ENCODE data around the gene WDR33. TPM values are rescaled to one million over a fixed set of nuclear protein-coding genes. Genes with fewer than 3 reads are reported as not detected.
"Not testable (repeated sequence)": the region's sequence is repeated elsewhere in the genome, so short reads cannot be mapped to it uniquely, and the experiment has no call there.

Gene WDR33
- polyA plus RNA-seq, 3 donors = 49.5 to 55.7 (median 52.9) TPM

- not testable (repeated sequence) for DNase-seq
Measured at GRCh38 chr2:127770534-127770933, 40.4 kb downstream of the WDR33 start.

DNA sequence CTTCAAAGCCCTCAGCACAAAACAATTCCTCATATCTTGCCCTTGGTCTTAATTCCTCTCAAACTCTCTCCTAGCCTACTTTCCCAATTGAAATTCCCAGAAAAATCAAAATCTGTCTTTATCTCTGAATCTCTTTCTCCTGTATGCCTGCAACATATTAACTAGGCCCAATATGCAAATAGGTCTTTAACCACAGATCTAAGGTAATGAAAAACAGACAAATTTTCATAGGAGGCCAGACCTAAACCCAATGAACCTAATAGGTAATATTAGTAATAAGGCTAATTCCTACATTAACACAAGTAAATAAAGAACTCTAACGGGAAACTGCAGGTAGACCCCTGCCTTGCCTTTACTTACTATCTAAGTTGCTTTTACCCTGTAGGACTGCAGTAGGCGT lies 41.4 kb downstream of the WDR33 start:
- DNase-seq = no peak

DNA sequence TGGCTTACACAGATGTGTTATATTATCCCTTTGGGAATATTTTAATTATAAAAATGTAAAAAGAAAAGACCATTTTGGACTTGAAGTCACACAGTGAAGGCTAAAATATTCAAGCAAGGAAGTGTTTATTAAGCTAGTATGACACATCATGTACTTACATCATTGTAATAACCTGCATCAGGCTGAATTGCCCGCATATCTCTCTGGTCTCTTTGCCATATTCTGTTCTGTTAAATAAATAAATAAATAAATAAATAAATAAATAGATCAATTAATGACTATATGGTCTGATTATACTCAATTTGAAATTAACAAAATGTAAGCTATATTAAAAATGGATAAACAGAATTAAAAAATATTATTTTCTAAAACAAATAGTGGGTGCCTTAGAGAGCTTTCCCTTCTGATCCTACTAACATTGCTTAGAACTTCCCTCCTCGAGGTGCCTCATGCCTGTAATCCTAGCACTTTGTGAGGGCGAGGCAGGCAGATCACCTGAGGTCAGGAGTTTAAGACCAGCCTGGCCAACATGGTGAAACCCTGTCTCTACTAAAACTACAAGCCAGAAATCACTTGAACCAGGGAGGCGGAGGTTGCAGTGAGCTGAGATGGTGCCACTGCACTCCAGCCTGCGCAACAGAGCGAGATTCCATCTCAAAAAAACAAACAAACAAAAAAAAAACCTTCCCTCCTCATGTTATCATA lies 42.0 kb downstream of the WDR33 start:
- no peak for DNase-seq

DNA sequence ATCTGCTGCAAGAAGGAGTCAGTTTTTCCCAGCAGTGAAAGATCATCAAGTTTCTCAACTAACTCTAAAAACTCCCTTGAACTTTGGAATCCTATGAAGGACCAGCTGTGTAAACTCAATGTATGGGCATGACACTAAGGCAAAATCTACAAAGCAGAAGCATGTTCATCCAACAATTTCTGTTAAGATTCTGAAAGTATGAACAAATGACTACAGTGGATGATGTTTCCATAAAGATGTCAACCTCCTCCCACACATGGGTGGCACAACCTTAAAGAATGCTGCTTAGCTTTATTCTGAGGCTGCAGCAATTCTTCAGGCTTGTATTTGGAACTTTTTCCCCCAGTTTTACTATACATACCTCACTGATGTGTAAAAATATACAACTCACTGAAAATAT lies 47.2 kb downstream of the WDR33 start:
- DNase-seq = no peak

GRCh38 chr2:127762846-127763245 lies 48.1 kb downstream of the WDR33 start:
- DNase-seq = no peak

- DNase-seq = no peak
Measured at GRCh38 chr2:127762441-127762840, 48.5 kb downstream of the WDR33 start.

GRCh38 chr2:127759931-127760330 lies 51.0 kb downstream of the WDR33 start:
- no peak for DNase-seq

DNA sequence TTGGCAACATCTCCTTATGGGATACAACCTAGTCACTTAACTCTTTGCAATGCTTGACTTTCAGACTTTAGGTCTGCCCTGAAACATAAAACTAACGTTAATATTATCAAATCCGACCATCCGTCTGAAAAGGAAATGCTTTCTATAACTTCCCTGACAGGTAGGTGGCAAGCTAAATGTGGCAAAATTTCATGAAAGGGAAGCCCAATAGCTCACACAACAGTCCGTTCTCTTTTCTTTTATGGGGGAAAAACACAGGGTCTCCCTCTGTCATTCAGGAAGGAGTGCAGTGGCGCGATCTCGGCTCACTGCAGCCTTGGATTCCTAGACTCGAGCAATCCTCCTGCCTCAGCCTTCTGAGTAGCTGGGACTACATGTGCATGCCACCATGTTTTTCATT lies 56.8 kb downstream of the WDR33 start:
- no peak for DNase-seq

- no peak for DNase-seq
Measured at GRCh38 chr2:127753374-127753773, 57.6 kb downstream of the WDR33 start.

- not testable (repeated sequence) for DNase-seq
Measured at GRCh38 chr2:127749537-127749936, 61.4 kb downstream of the WDR33 start.

- no peak for DNase-seq
Measured at GRCh38 chr2:127747621-127748020, 63.4 kb downstream of the WDR33 start.

GRCh38 chr2:127743477-127744026 lies 67.4 kb downstream of the WDR33 start:
- DNase-seq = no peak

- DNase-seq = no peak
Measured at GRCh38 chr2:127740665-127741288, 70.2 kb downstream of the WDR33 start.

- no peak for DNase-seq
Measured at GRCh38 chr2:127739800-127740199, 71.2 kb downstream of the WDR33 start.

DNA sequence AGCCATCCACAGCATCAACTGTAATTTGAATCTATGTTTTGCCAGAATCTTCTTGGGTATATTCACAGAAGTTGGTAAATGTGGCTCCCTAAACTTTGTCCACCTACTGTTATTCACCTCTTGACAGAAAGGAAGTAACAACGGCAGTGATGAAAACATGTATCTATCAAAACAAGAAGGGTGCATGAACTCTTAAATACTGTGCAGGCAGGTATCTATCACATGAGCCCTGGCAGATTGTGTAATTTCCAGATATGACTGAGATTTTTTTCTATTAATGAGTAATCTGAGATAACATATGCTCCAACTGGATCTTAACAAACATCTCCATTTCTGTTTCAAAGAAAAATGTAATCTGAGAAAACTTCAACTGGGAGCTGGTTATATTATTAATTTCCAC lies 73.1 kb downstream of the WDR33 start:
- DNase-seq = no peak

- DNase-seq = no peak
Measured at GRCh38 chr2:127735537-127736399, 75.2 kb downstream of the WDR33 start.

GRCh38 chr2:127735044-127735443 lies 75.9 kb downstream of the WDR33 start:
- no peak for DNase-seq

DNA sequence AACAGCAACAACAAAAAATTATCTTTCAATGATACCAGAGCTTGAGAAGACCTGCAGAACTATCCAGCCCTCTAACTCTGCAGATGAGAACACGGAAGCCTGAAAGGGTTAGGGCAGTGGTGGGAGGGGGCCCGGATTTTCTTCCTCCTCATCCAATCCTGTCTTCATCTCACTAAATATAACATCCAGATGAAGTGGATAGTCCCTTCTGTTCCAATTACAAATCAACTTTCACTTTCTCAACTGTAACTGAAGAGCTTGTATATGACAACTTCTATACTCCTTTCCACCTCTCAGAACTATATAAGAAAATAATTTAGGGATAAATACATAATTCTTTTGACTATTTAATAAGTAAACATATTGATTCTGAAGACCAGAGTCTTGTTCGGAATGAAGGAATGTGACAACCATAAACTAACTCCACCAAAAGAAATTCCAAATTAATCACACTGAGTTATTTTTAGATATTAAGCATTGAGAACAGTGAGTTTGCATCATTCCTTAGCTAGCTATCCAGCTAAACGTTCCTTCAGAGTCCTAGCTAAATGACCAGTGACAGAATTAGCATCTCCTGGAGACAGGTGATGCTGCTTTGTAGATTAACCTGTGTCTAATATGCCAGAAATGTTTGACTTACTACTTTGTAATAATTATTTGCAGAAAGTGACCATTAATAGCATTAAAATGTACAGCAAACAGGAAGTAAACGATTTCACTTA lies 77.0 kb downstream of the WDR33 start:
- no peak for DNase-seq

GRCh38 chr2:127733113-127733815 lies 77.7 kb downstream of the WDR33 start:
- no peak for DNase-seq

DNA sequence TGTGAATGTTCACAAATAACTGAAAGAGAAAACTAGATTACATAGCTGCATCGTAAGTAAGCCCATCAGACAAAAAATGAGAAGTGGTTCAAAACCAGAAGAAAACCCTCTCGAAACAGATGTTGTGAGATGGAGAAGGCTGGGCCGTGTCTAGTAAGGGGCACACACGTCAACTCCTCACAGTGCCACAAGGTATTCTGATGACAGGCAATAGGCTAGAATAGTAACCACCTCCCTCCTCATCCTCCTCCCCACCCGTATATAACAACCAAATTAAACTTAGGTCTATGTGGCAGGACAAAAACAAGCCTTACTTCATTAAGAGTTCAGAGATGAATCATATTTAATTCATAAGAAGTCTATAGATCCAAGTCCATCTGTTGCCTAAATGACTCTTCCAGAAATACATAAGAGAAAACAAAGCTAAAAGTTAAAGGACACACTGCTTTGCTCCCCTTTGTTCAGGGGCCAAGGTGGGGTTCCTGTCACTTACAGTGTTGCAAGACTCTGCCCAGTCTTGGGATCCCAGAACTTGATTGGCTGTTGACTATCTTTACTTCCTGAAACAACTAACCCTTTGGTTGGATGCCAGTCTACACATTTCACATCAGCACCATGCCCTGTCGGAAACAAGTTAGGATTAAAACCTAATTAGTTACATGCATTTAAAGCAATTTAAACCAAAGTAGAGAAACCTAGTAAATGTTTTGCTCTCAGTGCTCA lies 84.7 kb downstream of the WDR33 start:
- no peak for DNase-seq
